Endometrial microvascular endothelial cells (primary cell): ENCODE results near the gene MUC16. TPM values are rescaled to one million over a fixed set of nuclear protein-coding genes. Genes with fewer than 3 reads are reported as not detected.
"Not testable (repeated sequence)": the region's sequence is repeated elsewhere in the genome, so short reads cannot be mapped to it uniquely, and the experiment has no call there.

Experiments
- in situ Hi-C: cut with HindIII; loops from 2 replicates; pipeline ENCODE4 v1.10.0; 2017; ENCODE audit warnings: low sequenced_read_pairs, low pct_unique_long_range_greater_than_20kb; ENCODE audit errors: inconsistent ontology term
- total RNA-seq: library from RNA; depleted of rRNA; stranded (reverse); fragments of >200 nt; gene quantifications from one replicate; pipeline ENCODE4 v1.2.3, GENCODE V29; 2015; ENCODE audit errors: inconsistent ontology term

The MUC16 gene
- total RNA-seq = not detected

DNA sequence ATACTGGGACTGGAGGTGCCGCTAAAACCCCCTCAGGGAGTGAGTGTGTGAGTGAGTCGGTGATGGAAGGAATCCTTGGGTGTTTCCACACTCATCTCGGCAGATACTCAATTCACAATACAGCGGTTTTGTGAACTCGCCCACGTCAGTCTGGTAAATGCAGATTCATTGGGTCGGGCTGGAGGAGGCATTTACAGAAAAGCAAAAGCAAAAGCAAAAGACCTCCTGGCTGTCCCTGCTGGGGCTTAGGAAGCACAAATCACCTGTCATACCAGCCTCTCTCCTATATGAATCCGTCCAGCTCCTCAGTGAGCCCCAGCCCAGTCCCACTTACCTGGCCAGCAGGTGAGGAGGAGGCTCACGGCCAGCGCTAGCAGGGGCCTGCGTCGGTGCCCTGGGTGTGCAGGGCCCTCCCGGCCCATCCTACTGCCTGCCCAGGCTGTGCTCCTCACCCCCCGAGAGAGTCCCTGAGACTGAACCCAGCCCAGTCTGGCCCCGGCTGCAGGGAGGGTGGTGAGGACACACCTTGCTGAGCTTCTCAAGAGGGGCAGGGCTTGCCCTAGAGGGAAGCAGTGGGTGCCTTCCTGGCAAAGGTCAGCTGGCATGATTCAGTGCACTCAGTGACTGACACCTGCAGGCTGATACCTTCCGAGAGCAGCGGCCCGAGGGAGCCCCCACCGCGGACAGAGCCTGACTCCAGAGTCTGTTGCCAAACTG, at the start of gene MUC16:
TSS of gene MUC16 (minus strand) at position 475 of the 717 bp plus-strand sequence.
- in situ Hi-C loops = no loop called here

DNA sequence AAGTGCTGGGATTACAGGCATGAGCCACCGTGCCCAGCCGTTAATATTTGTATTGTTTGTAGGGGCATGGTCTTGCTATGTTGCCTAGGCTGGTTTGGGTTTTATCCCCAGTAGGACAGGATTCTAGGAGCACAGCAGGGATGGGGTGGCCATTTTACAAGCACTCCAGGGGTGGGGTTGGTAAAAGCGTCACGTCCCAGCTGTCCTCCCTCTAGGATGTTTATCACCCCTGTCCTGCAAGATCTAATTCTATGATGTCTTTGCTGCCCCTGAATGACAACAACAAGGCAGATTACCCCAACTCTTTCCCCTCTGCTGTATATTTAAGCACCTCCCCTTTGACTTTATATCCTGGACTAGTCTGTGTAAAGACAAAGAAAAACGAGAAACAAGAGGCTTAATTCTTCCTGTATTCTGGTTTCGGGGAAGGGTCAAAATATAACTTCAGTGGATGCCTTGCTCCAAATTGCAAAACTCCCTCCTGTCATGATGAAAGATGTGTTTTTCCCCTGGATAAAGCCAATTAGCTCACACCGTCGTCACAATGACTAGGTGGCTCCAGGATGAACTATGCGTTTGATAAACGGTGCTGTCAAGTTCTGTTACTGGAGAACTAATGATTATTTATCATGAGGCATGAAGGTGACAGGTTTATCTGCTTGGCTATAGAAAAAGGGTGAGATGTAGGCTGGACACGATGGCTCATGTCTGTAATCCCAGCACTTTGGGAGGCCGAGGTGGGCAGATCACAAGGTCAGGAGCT, 48.9 kb upstream of the MUC16 start:
- in situ Hi-C loops = no loop called here

DNA sequence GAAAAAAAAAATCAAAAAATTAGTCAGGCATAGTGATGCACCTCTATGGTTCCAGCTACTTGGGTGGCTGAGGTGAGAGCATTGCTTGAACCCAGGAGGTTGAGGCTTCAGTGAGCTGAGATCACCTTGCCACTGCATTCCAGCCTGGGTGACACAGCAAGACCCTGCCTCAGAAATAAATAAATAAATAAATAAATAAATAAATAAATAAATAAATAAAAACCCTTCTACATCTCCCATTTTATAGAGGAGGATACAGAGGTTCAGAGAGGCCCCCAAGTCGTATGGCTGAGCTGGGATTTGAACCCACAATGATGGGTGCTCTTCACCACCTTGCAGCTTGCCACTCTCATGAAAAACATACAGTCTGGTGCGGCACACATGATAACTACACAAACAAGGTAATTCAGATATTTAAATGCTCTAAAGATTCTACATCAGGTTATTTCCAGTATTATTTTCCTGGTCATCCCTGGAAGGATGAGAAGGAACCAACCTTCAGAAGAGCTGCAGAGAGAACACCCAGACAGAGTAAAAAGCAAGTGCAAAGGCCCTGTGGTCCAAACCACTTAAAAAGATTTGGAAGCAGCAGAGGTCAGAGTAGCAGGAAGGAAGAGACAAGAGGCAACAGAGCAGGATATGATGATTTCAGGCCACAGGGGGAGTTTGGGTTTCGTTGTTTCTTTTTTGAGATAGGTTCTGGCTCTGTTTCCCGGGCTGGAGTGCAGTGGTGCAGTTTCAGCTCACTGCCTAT, 47.5 kb upstream of the MUC16 start:
- in situ Hi-C loops = no loop called here

DNA sequence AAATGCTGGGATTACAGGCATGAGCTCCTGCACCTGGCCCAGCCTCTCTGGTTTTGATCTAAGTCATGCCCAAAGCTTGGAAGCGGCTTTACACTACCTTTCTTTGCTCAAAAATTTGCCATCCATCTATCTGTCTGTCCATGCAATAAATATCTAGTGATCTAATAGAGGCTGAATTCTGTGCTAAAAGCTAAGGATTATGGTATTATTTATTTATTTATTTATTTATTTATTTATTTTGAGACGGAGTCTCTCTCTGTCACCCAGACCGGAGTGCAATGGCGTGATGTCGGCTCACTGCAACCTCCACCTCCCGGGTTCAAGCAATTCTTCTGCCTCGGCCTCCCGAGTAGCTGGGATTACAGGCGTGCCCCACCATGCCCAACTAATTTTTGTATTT, 45.9 kb upstream of the MUC16 start:
- in situ Hi-C loops = not testable (repeated sequence)

DNA sequence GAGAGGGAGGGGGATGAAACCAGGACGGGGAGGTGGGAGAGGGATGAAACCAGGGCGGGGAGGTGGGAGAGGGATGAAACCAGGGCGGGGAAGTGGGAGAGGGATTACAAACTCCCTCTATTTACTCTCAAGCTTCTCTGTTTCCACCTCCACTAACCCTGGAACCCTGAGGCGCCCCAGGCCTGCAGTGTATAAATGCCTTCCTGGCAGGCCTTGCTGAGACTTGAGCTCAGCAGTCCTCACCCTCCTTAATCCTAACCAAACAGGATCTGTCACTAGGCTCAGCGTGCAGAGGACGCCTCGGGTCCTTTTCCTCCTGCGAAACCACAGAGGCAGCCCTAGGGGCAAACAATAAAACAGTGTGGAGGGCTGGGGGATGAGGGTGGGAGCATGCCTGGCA, 44.6 kb upstream of the MUC16 start:
- in situ Hi-C loops = no loop called here

DNA sequence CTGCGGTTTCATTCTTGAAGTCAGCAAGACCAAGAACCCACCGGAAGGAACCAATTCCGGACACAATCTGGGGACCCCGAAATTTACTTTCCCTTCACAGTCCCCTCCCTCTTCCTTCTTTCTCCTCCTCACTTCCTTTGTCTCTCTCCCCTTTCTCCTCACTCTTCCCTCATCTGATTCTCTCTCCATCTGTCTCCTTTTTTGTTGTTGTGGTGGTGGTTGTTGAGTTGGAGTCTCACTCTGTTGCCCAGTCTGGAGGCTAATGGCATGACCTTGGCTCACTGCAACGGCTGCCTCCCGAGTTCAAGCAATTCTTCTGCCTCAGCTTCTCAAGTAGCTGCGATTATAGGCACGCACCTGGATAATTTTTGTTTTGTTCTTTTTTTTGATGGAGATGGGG, 44.0 kb upstream of the MUC16 start:
- in situ Hi-C loops = no loop called here

DNA sequence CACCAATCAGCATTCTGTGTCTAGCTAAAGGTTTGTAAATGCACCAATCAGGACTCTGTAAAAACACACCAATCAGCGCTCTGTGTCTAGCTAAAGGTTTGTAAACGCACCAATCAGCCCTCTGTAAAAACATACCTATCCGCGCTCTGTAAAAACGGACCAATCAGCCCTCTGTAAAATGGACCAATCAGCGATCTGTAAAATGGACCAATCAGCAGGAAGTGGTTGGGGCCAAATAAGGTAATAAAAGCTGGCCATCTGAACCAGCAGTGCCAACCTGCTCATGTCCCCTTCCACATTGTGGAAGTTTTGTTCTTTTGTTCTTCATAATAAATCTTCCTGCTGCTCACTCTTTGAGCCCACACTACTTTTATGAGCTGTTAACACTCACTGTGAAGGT, 43.5 kb upstream of the MUC16 start:
- in situ Hi-C loops = not testable (repeated sequence)

DNA sequence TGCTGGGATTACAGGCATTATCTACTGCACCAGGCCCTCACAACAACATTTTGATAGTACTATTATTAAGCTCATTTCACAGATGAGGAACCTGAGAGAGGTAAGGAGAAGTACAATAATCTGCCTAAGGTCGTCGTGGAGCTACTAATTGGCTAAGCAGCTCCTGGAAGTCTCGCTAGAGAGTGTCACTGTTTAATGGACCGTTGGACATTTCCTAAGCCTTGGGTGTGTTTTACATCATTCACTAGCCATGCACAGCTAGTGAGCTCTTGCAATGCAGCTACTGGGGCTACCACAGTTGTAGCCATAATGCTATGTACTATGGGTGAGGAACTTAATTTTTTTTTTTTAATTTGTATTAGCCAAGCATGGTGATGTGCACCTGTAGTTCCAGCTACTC, 42.7 kb upstream of the MUC16 start:
- in situ Hi-C loops = no loop called here

DNA sequence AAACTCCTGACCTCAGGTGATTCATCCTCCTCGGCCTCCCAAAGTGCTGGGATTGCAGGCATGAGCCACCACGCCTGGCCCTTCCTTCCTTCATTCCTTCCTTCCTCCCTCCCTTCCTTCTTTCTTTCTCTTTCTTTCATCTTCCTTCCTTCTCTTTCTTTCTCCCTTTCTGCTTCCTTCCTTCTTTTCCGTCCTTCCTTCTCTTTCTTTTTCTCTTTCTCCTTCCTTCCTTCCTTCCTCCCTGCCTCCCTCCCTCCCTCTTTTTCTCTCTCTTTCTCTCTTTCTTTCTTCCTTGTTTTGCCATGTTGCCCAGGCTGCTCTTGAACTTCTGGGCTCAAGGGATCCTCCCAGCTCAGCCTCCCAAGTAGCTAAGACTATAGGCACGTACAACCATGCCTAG, 36.5 kb upstream of the MUC16 start:
- in situ Hi-C loops = no loop called here

DNA sequence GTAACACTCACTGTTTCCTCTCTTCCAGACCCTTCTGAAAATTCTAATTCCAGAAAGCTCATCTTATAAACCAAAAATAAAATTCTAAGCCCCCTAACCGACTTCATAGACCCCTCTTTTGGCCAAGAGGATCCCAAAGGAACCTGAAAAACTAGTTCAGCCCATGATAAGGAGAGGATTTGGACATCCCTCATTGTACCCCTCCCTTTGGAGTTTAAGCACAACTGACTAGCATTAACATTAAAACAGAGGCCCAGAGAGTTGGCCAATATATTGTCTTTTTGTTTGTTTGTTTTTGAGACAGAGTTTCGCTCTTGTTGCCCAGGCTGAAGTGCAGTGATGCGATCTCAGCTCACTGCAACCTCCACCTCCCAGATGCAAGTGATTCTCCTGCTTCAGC, 34.2 kb upstream of the MUC16 start:
- in situ Hi-C loops = no loop called here

DNA sequence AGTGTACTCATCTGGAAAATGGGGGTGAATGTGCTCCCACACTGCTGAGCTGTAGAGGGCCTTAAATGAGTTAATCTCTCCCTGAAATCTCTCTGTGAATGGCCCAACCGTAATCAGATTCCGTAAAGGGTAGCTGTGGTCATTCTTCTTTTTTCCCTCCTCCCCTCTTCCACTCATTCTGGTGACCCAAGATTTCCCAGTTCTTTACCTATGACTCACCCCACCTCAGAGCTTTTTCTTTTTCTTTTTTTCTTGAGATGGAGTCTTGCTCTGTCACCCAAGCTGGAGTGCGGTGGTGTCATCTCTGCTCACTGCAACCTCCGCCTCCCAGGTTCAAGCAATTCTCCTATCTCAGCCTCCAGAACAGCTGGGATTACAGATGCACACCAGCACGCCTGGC, 33.3 kb upstream of the MUC16 start:
- in situ Hi-C loops = no loop called here

DNA sequence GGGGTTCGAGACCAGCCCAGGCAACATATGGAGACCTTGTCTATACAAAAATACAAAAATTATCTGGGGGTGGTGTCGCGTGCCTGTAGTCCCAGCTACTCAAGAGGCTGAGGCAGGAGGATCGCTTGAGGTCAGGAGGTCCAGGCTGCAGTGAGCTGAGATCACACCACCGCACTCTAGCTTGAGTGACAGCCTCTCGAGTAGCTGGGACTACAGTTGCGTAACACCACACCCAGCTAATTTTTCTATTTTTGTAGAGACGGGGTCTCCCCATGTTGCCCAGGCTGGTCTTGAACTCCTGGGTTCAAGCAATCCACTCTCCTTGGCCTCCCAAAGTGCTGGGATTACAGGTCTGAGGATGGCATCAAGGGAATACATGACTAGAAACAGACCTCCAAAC, 30.8 kb upstream of the MUC16 start:
- in situ Hi-C loops = no loop called here

DNA sequence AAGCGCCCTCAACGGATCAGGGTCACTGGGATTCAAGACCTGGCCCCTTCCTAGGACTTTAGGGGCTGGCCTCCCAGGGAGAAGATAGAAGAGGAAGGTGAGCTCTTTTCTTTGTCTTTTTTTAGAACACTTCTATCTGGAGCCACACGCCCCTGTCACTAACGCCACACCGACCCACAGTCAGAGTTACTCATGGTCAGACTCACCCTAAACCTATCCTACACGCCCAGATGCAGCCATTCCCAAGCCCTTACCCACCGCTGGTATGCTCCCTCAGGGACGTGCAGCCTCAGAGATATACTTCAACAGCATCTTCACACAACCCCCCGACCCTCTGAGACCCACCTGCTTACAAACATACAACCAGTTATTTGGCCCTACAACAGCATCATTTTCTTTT, 29.9 kb upstream of the MUC16 start:
- in situ Hi-C loops = no loop called here

DNA sequence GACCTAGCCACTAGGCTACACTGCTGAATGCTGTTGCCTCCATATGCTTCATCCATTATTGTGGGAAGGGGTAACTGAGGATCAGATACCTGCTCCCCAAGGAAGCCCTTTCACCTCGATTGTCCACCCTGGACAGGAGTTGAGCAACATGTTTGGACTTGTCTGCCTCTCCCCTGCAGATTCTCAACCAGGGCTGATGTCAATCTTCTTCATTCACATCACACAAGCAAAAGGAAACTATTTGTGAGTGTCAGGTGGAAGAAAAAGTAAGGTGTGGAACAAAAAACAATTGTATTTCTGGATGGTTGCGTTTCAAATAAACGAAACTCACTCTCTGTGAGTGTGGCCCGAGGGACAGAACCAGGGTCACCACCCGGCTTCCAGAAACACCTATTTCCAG, 29.5 kb upstream of the MUC16 start:
- in situ Hi-C loops = no loop called here

DNA sequence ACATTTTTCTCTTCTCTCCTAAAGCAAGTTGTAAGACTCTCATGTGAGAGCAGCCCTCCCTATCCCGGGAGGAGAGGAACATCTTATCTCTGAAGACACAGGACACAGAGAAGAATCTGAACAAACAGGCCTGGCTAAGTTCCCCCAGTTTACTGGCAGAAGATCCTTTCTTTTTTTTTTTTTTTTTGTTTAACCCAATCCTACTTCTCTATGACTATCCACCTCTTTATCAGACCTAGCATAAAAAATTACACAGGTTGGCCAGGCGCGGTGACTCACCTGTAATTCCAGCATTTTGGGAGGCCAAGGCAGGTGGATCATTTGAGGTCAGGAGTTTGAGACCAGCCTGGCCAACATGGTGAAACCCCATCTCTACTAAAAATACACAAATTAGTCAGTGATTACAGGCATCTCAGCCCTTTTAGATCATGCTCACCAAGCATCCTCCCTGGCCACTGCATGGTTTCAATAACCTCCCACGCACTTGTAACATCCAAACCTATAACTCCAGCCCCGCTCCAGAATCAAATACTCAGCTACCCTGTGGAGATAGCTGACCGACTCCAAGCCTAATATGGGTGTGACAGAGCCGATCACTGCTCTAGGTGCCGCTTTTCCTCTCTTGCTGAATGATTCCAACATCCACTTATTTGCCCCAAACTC, 27.3 kb upstream of the MUC16 start:
- in situ Hi-C loops = no loop called here

DNA sequence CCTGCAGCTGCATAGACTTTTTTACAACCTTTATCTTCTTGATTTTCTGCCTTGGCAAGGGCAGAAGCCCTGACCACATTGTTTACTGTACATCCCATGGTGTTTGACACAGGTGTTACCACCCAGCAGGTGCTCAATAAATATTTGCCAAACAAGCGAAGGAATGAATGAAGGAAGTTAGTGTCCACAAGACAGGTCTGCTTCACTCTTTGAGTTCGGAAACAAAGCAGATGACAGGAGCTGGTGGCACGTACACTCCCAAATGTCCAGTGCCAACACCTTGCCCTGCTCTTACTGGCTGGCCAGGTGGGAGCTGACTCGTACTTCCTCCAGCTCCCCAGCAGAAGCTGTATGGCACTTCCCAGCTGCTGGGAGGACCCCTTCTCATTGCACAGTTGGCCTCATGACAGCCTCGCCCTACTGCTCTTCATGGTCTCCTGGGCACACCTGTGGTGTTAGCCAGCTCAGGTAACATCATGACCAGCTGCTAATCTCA, 22.0 kb upstream of the MUC16 start:
- in situ Hi-C loops = no loop called here

DNA sequence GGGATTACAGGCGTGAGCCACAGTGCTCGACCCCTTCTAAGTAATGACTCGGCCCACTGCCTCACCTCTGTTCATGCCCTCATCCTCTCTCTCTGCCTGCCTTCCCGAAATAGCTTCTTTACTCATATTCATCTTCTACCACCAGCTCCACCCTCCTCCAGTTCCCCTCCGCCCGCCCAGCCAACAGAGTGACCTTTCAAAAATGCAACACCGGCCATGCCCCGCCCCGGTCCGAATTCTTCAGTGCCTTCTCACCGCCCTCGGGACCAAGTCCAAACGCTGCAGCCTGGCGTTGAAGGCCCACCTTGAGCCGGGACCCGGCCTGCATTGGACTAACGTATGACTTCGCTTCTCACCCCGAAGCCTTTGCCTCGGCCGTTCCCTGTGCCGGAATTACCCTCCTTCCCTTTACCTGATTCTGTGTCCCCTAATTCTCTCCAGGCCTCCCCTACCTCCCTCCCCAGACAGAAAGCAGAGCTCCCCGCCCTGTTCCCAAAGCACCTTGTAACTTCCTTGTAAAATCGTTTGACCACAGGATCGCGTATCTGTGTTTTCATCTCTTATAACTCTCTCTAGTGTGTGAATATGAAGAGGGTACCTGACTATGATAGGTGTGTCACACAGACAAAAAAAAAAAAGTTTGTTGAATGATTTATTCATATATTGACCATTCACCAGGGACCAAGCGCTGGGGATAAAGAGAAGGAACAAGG, 8.1 kb upstream of the MUC16 start:
- in situ Hi-C loops = no loop called here

DNA sequence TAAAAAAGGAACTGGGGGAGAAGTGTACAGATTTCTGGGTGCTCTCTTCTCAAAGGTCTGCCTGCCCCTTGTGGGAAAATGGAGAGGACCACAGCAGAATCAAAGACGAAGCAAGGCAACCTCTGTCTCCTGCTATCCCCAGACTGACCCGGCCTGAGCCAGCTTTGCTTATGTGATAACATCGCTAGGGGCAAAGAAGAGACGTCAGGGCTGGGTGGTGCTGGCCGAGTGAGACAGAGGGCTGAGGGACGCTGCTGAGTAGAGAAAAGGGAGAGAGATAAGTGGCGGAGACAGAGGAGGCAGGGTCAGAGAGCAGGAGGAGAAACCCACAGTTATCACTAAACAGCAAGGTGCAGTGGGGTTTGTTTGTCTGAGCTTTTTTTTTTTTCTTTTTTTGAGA, 4.6 kb upstream of the MUC16 start:
- in situ Hi-C loops = no loop called here

DNA sequence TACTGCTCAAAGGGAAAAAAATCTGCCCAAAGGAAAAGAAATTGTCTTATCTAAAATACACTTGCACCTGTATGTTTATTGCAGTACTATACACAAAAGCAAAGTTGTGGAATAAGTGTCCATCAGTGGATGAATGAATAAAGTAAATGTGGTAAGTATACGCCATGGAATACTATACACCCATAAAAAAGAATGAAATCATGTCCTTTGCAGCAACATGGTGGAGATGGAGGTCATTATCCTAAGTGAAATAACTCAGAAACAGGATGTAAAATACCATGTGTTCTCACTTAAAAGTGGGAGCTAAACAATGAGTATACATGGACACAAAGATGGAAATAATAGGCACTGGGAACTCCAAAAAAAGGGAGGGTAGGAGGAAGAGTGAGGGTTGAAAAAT, 3.8 kb upstream of the MUC16 start:
- in situ Hi-C loops = no loop called here
